Muscle of arm (tissue), 14 donors: ENCODE data around the gene CYP11A1. TPM values are rescaled to one million over a fixed set of nuclear protein-coding genes. Genes with fewer than 3 reads are reported as not detected.

ENCODE experiments used
- DNase-seq: peaks from one replicate; pipeline ENCODE4 v3.0.0-alpha.2; 2013
- long read RNA-seq, 11 donors: transcript quantifications; one replicate each; lab custom pipeline, GENCODE V29; 2026
- polyA plus RNA-seq, 12 donors: library from polyadenylated mRNA; unstranded; fragments of 120-200 nt; gene quantifications; one replicate each; pipeline ENCODE4 v1.2.1, GENCODE V29; 2013; ENCODE audit not compliant: insufficient read length in 12 of 12

CYP11A1 gene
- polyA plus RNA-seq: 1 to 10 TPM in 10 of 12 donors, not detected in 2; 1.1 to 2.5 (median 1.7) TPM
- long read RNA-seq, donor 1: 0 reads
- long read RNA-seq, donor 2, transcript CYP11A1-201 (9 exons, 1,934 nt): major isoform, 5 of 27 reads
- long read RNA-seq, donor 2, partial matches to known transcripts: 22 of 27 reads
- long read RNA-seq, donor 2, other reads (novel, unspliced or antisense): 0 of 27 reads
- long read RNA-seq, donor 3: 0 reads
- long read RNA-seq, donor 4: 0 reads
- long read RNA-seq, donor 5, partial matches to known transcripts: 0 of 1 reads
- long read RNA-seq, donor 5, other reads (novel, unspliced or antisense): 0 of 1 reads
- long read RNA-seq, donor 6: 0 reads
- long read RNA-seq, donor 7: 0 reads
- long read RNA-seq, donor 8: 0 reads
- long read RNA-seq, donor 9, partial matches to known transcripts: 0 of 1 reads
- long read RNA-seq, donor 9, other reads (novel, unspliced or antisense): 0 of 1 reads
- long read RNA-seq, donor 10, partial matches to known transcripts: 0 of 1 reads
- long read RNA-seq, donor 10, other reads (novel, unspliced or antisense): 0 of 1 reads
- long read RNA-seq, donor 11, partial matches to known transcripts: 0 of 1 reads
- long read RNA-seq, donor 11, other reads (novel, unspliced or antisense): 0 of 1 reads

- DNase-seq: no peak
Measured at GRCh38 chr15:74367296-74367854, at the start of gene CYP11A1. Gene CYP11A1, minus strand, starts transcription at chr15:74367646. Its CDS starts 61 bp downstream, at chr15:74367585.

GRCh38 chr15:74417225-74417624, 49.8 kb upstream of the CYP11A1 start:
- DNase-seq: peak; percentile 44

DNA sequence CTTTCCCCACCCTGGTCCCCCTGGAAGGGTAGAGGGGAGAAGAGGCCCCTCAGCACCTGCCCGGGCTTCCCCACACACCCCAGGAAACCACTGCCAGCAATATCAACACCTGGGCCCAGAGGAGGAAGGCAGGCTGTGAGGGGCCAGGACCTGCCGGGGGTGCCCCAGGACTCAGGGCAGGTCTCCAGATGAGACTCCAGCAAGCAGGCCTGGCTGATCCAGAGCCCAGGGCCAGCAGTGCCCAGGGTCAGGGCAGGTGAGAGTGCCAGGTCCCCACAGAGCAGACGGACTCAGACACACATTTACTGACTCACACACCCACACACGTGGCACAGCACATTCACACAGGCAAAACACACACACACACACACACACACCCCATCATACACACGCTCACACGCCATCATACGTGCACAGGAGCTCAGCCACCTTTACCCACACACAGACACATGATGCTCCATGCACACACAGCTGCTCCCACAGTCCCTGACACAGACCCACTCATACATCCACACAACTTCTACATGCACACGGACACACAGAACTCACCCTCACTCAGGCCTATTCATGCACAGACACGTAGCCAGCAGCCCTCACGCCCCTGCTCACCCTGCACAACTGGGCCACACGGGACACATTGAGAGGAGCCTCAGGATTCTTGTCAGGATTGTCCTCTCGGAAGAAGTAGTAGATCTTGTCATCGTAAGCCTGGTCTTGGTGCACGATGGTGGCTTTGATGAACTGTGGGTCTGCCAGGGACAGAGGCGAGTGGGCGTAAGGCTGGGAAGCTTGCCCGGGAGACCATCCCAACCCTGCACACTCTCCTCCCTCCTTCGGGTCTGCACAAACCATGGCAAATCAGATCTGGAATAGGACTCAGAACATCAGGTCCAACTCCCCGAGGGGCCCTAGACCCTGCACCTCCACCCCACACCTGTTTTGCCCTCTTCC, 48.8 kb upstream of the CYP11A1 start:
- DNase-seq: no peak

DNA sequence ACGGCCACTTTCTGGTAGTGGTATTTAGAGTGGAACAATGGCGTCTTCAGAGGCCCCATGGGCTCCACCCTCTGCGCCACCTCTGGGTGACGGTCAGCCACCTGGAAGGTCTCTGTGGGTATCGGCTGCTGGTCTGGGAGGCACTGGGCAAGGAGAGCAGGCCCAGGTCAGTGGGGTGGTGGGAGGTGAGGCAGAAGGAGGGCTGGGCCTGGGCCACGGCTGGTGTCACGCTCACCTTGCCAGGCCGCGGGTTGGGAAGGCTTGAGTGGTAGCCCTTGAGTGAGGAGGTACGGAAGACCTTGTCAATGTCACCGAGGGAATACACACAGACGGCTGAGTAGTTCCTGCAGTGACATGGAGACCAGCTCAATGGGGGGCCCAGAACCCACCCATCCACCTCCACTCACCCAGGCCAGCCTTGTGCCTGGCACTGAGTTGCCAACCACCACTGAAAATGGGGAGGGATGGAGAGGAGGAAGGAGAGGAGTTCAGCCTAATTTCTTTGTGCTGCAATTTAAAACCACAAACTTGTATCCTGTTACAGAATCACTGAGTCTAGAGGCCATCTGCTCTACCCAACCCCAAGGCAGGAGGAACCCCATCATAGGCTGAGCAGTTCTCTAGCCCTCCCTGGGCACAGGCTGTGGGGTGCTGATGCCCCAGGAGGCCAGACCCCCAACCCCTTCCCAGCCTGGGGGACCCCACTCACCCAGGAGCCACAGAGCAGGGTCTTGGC, 47.3 kb upstream of the CYP11A1 start:
- no peak for DNase-seq

- no peak for DNase-seq
Measured at GRCh38 chr15:74414081-74414580, 46.7 kb upstream of the CYP11A1 start.

DNA sequence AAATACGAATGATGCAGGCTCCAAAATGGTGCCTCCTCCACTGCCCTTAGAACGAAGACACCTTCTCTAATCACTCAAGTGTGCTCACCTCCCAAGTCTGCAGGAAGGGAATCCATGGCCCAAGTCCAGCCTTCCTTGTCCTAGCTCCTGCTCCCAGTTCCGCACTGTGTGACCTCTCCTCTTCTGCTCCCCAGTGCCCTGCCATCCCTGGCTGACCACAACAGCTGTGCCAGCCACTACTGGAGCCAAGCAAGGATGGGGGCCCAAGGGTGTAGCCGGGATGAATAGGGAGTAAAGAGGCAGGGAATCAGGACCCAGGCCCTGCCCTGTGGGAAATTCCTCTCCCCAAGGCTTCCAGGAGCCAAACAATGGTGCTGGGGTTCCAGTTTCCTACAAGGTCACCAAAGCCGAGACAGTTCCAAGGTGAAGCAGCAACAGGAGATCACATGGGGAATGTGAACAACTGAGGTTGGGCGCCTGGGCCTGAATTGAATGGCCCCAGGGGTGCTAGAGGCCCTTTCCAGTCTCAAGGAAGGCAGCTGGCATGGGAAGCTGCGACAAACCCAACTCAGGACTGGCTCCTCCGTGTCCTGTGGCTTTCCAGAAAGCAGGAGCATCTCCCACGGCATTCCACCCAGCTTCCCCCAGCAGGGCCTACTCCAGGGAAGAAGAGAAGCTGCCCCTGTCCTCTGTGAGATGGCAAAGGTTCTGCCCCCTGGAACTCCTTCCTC, 46.1 kb upstream of the CYP11A1 start:
- DNase-seq: no peak

DNA sequence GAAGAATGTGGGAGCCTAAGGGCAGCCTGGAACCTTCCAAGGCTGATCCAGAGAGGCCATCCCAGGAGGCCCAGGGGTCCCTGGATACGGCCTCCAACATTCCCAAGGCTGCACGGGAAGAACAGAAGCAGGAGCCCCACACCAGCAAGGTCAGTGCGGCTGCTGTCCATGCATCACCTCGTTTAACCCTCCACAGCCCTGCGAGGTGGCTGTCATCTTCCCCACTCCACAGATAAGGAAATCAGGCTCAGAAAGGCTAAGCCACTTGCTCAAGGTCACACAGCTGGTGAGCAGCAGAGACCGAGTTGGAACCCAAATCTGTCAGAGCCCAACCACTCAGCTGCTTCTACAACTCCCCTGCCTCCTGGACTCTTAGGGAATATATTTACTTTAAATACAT, 44.7 kb upstream of the CYP11A1 start:
- no peak for DNase-seq

DNA sequence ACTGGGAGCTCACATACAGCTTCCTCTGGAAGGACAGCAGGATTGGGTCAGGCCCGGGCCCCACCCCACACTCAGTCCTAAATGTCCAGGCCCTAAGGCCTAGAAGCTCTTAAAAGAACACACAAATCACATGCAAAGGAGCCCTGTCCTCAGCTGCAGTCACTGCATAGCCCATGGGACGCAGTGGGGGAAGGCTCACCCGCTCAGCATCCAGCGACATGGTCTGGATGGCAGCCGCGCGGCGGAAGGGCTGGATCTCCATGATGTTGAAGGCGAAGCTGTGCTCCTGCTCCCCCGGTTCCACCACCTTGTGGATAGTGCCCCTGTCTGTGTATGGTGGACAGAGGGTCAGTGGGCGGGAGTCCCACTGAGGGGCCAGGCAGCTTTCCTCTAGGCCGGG, 44.2 kb upstream of the CYP11A1 start:
- no peak for DNase-seq

DNA sequence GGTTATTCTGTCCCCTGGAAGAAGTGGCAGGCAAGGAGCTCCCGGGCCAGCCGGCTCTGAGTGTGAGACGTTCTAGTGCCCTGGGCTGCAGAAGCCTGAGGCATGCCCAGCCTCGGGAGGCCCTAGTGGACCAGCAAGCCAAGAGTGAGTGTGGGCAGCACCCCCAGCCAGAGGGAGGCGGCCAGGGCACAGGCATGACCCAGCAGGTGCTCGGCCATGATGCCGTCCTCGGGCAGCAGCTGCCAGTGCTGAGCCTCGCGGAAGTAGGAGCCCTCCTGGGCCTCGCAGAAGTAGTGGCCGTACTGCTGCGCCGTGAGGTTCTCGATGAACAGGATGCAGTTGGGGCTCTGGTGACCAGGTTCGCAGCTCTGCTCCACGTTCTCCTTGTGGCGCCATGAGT, 43.1 kb upstream of the CYP11A1 start:
- DNase-seq: no peak

- no peak for DNase-seq
Measured at GRCh38 chr15:74409225-74409624, 41.8 kb upstream of the CYP11A1 start.

DNA sequence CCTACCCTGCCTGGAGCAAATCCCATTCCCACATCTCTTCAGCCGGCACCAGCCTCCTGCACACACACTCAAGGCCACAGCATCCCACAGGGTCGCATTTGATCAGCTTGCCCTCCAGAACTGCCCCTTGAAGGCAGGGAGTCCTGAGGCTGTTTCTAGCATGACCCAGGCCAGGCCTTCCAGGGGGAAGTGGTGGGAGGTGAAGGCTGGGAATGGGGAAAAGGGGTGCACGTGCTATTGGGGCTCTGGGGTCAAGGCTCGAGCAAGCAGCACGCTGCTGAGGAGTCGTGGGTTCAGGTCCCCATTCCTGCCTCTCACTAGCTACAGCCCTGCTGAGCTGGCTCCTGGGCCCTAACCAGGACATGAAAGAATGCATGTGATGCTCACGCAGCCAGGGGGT, 41.4 kb upstream of the CYP11A1 start:
- DNase-seq: no peak

- DNase-seq: no peak
Measured at GRCh38 chr15:74408385-74408784, 40.9 kb upstream of the CYP11A1 start.

GRCh38 chr15:74406992-74407705, 39.7 kb upstream of the CYP11A1 start:
- DNase-seq: no peak

- no peak for DNase-seq
Measured at GRCh38 chr15:74406517-74406916, 39.1 kb upstream of the CYP11A1 start.

GRCh38 chr15:74405823-74406222, 38.4 kb upstream of the CYP11A1 start:
- no peak for DNase-seq

DNA sequence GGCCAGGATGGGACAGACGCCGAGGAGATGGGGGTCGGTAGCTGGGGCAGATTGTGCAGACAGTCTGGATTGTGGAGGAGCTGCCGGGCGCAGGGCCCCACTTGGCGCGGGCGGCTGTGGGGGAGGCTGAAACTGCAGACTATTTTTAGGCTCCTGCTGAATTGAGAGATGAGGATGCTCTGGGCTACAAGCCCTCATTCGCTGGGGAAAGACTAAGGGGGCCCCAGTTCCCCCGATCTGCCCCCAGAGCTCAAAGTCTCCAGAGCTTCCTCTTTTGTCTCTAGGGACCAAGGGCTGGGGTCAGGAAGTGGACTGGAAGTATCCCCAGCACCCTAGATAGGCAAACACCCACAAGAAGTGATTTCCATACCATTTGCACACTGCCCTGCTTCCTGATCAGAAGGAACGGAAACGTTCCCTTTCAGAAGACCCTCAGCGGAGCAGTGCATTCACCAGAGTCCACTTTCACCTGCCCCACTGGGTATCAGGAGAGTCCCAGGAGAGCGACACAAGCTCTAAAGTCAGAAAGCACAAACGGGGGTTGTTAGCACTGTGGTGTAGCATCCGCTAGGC, 36.6 kb upstream of the CYP11A1 start:
- DNase-seq: peak; percentile 49

DNA sequence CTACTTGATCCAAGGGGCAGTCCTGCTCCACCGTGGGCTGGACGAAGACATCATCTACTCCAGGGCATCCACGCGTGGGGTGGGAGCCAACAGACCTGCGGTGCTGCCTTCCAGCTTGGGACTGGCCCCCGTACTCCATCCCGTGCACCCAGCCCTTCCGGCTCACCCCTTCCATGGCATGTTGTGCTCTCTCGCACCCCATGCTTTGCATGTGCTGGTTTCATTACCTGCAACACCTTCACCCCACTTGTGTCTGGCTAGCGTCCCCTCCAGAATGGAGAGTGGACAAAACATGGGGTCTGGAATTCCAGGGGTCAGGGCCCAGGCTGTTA, 36.1 kb upstream of the CYP11A1 start:
- no peak for DNase-seq

DNA sequence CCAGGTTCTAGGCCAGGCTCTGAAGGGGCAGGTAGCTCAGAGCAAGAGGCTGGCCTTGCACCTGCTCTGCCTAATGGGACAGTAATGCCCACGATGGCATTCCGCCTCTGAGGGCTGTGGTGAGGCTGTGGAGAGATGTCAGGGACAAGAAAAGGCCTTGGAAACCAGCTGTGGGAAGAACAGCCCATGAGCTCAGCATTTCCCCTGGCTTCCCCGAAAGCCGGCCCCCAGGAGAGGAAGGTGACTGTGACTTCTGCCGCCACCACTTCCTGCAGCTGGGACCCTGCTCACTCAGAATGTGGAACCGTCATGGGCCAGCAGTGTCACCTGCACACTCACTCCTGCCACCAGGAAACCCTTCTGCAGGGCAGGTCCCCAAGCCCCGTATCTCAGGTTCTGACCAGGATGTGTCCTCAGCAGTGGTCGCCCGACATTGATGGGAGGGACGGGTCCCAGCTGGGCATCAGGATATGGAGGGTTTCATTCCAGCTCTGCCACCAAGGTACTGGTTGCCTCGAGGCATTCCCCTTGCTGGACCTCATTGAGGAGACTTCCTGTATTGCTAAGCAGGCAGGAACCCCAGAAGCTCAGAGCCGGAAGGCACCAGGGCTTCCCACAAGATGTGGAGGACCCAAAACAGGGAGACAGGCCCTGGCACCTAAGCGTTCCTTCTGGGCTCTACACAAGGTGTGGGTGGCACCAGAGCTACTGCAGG, 35.6 kb upstream of the CYP11A1 start:
- DNase-seq: no peak
